H9 (cell line): ENCODE measurements around the gene CSNK1A1. TPM values are rescaled to one million over a fixed set of nuclear protein-coding genes. Genes with fewer than 3 reads are reported as not detected.

ENCODE experiments used
- DNase-seq: peaks from one replicate; pipeline ENCODE4 v3.0.0-alpha.2; 2017
- H2AFZ ChIP-seq: one replicate; pipeline ENCODE4 v1.6.1; 2013; ENCODE audit warnings: mild to moderate bottlenecking, low read length, control low read depth, moderate library complexity
- H2AK5ac ChIP-seq: 2 replicates; pipeline ENCODE4 v1.6.1; 2013; ENCODE audit warnings: low read length, control low read depth, mixed read lengths; ENCODE audit not compliant: insufficient read length
- H2BK120ac ChIP-seq: one replicate; pipeline ENCODE4 v1.6.1; 2013; ENCODE audit warnings: low read depth, mild to moderate bottlenecking, low read length, control low read depth, inconsistent platforms; ENCODE audit not compliant: poor library complexity, severe bottlenecking
- H2BK12ac ChIP-seq: 2 replicates; pipeline ENCODE4 v1.6.1; 2013; ENCODE audit warnings: low read length, control low read depth, mixed read lengths, low read depth; ENCODE audit not compliant: insufficient read length
- H2BK15ac ChIP-seq: 2 replicates; pipeline ENCODE4 v1.6.1; 2013; ENCODE audit warnings: low read depth, low read length, control low read depth
- H2BK20ac ChIP-seq: one replicate; pipeline ENCODE4 v1.6.1; 2013; ENCODE audit warnings: low read depth, mild to moderate bottlenecking, low read length, control low read depth, inconsistent platforms; ENCODE audit not compliant: poor library complexity, severe bottlenecking
- H2BK5ac ChIP-seq: 2 replicates; pipeline ENCODE4 v1.6.1; 2013; ENCODE audit warnings: low read length, control low read depth, mixed read lengths; ENCODE audit not compliant: insufficient read length
- H3K14ac ChIP-seq: 2 replicates; pipeline ENCODE4 v1.6.1; 2013; ENCODE audit warnings: low read length, control low read depth; ENCODE audit not compliant: insufficient read depth
- H3K18ac ChIP-seq: 2 replicates; pipeline ENCODE4 v1.6.1; 2013; ENCODE audit warnings: low read depth, mild to moderate bottlenecking, mixed read lengths, low read length, control low read depth; ENCODE audit not compliant: insufficient read length
- H3K23ac ChIP-seq: 2 replicates; pipeline ENCODE4 v1.6.1; 2013; ENCODE audit warnings: low read length, control low read depth, mixed read lengths, low read depth; ENCODE audit not compliant: insufficient read length
- H3K23me2 ChIP-seq: 2 replicates; pipeline ENCODE4 v1.6.1; 2013; ENCODE audit warnings: low read depth, mild to moderate bottlenecking, mixed read lengths, low read length, control low read depth; ENCODE audit not compliant: insufficient read length, poor library complexity, severe bottlenecking
- H3K27ac ChIP-seq: 2 replicates; pipeline ENCODE4 v1.5.1; 2013; ENCODE audit warnings: low read length, control low read depth, mixed read lengths, low read depth; ENCODE audit not compliant: insufficient read length
- H3K27me3 ChIP-seq: 2 replicates; pipeline ENCODE4 v1.6.1; 2013; ENCODE audit warnings: low read length, control low read depth, inconsistent platforms; ENCODE audit not compliant: insufficient read depth
- H3K4ac ChIP-seq: 2 replicates; pipeline ENCODE4 v1.6.1; 2013; ENCODE audit warnings: low read depth, mild to moderate bottlenecking, control low read depth, inconsistent platforms, low read length, moderate library complexity
- H3K4me1 ChIP-seq: 2 replicates; pipeline ENCODE4 v1.6.1; 2013; ENCODE audit warnings: low read length, control low read depth, inconsistent platforms; ENCODE audit not compliant: insufficient read depth
- H3K4me2 ChIP-seq: 2 replicates; pipeline ENCODE4 v1.6.1; 2013; ENCODE audit warnings: low read length, control low read depth, mixed read lengths; ENCODE audit not compliant: insufficient read length, insufficient read depth
- H3K56ac ChIP-seq: 2 replicates; pipeline ENCODE4 v1.6.1; 2013; ENCODE audit warnings: low read depth, mild to moderate bottlenecking, mixed read lengths, low read length, control low read depth; ENCODE audit not compliant: insufficient read length
- H3K79me1 ChIP-seq: 2 replicates; pipeline ENCODE4 v1.6.1; 2013; ENCODE audit warnings: low read depth, mild to moderate bottlenecking, moderate library complexity, low read length, control low read depth, inconsistent platforms; ENCODE audit not compliant: insufficient read depth, poor library complexity, severe bottlenecking
- H3K79me2 ChIP-seq: 2 replicates; pipeline ENCODE4 v1.6.1; 2013; ENCODE audit warnings: low read length, control low read depth, inconsistent platforms; ENCODE audit not compliant: insufficient read depth
- H3K9ac ChIP-seq: 2 replicates; pipeline ENCODE4 v1.6.1; 2013; ENCODE audit warnings: low read length, control low read depth, mixed read lengths; ENCODE audit not compliant: insufficient read length; ENCODE audit errors: extremely low read depth
- H3K9me3 ChIP-seq: one replicate; pipeline ENCODE4 v1.6.1; 2013; ENCODE audit warnings: low read depth, low read length, inconsistent platforms; ENCODE audit not compliant: control insufficient read depth
- H3T11ph ChIP-seq: one replicate; pipeline ENCODE4 v1.6.1; 2013; ENCODE audit warnings: mild to moderate bottlenecking, low read length, control low read depth, inconsistent platforms
- H4K20me1 ChIP-seq: one replicate; pipeline ENCODE4 v1.6.1; 2013; ENCODE audit not compliant: control insufficient read depth, insufficient read length, insufficient read depth
- H4K5ac ChIP-seq: 2 replicates; pipeline ENCODE4 v1.6.1; 2013; ENCODE audit warnings: low read depth, mild to moderate bottlenecking, mixed read lengths, low read length, control low read depth; ENCODE audit not compliant: insufficient read length
- H4K8ac ChIP-seq: replicated peaks from 2 replicates; pipeline ENCODE4 v1.6.1; 2013; ENCODE audit warnings: low read length, control low read depth, mixed read lengths, low read depth; ENCODE audit not compliant: insufficient read length
- H4K91ac ChIP-seq: 2 replicates; pipeline ENCODE4 v1.6.1; 2013; ENCODE audit warnings: low read depth, mild to moderate bottlenecking, moderate library complexity, mixed read lengths, low read length, control low read depth; ENCODE audit not compliant: insufficient read length
- H3K27ac Mint-ChIP-seq, 3 experiments: 2 replicates in 2 of 3; 3 replicates in 1 of 3; pipeline ENCODE4 v1.8.0; 2020 to 2021; ENCODE audit warnings: mixed read lengths in 3 of 3, mild to moderate bottlenecking in 1 of 3, moderate library complexity in 1 of 3
- H3K27me3 Mint-ChIP-seq: 2 replicates; pipeline ENCODE4 v1.8.0; 2021; ENCODE audit warnings: low read depth, mild to moderate bottlenecking, moderate library complexity, mixed read lengths
- H3K36me3 Mint-ChIP-seq, 3 experiments: 2 replicates in 2 of 3; 3 replicates in 1 of 3; pipeline ENCODE4 v1.8.0; 2020 to 2021; ENCODE audit warnings: low read depth in 3 of 3, mixed read lengths in 3 of 3; ENCODE audit not compliant: insufficient read depth in 1 of 3
- H3K4me1 Mint-ChIP-seq, 2 experiments: 2 replicates each; pipeline ENCODE4 v1.8.0; 2020; ENCODE audit warnings: mixed read lengths in 2 of 2
- H3K4me3 Mint-ChIP-seq, 2 experiments: 2 replicates in 1 of 2; 3 replicates in 1 of 2; pipeline ENCODE4 v1.8.0; 2020 to 2021; ENCODE audit warnings: mild to moderate bottlenecking in 2 of 2, mixed read lengths in 2 of 2, moderate library complexity in 1 of 2
- H3K9me3 Mint-ChIP-seq, 2 experiments: 2 replicates in 1 of 2; 3 replicates in 1 of 2; pipeline ENCODE4 v1.8.0; 2020; ENCODE audit warnings: mild to moderate bottlenecking in 2 of 2, mixed read lengths in 2 of 2, moderate library complexity in 1 of 2
- CTCF ChIP-seq: fragments of 200-600 bp; sonication (generic); conservative IDR thresholded peaks from 3 replicates; pipeline ENCODE4 v1.8.0; 2021; ENCODE audit warnings: antibody characterized with exemption, mild to moderate bottlenecking
- WGBS: extraction: QIAGEN DNeasy Blood & Tissue Kit; methylation state at CpG from one replicate; pipeline ENCODE4 v1.1.7; 2013; ENCODE audit warnings: missing lambda C conversion rate, low lambda C conversion rate, mixed read lengths; ENCODE audit not compliant: insufficient read length; ENCODE audit errors: extremely low coverage; 5-methylcytosine and 5-hydroxymethylcytosine counted together
- total RNA-seq: library from RNA; stranded (reverse); gene quantifications from 2 replicates; pipeline ENCODE4 v1.2.1, GENCODE V29; 2021

CSNK1A1 gene
- total RNA-seq, 1 experiment from 2014 or later = 310 TPM

GRCh38 chr5:149492781-149493180, 58.5 kb downstream of the CSNK1A1 start:
- DNase-seq = no peak
- peaks cover 24 to 26% of the 10 kb centered on the region in 2 experiments for H3K4me1 Mint-ChIP-seq
- Histone ChIP-seq H3K23ac (no peak overlapping the region), H3K23me2 (no peaks in the 10 kb centered on the region), H3K56ac (no peak overlapping the region), H3K9me3 (no peaks in the 10 kb centered on the region), H3K79me1 (no peaks in the 10 kb centered on the region), H3K18ac (no peak overlapping the region), H2BK20ac (no peak overlapping the region), H3K27me3 (no peaks in the 10 kb centered on the region), H3K4me2 (no peak overlapping the region), H2BK120ac (no peak overlapping the region), H3K79me2 (no peaks in the 10 kb centered on the region), H4K8ac (no peak overlapping the region), H2BK12ac (no peak overlapping the region), H3K4ac (no peak overlapping the region), H3K14ac (no peak overlapping the region), H3K9ac (no peak overlapping the region), H2AK5ac (no peak overlapping the region), H4K5ac (no peak overlapping the region), H2AFZ (no peak overlapping the region), H4K91ac (no peak overlapping the region), H3T11ph (no peak overlapping the region), H3K27ac (no peak overlapping the region), H4K20me1 (no peaks in the 10 kb centered on the region), H3K4me1 (peaks cover 5% of the 10 kb centered on the region; the same call in 1 of the 2 replicates), H2BK5ac (no peak overlapping the region), H2BK15ac (no peak overlapping the region)
- peaks cover under 1% of the 10 kb centered on the region; the same call in 1 of the 2 replicates for H3K27me3 Mint-ChIP-seq
- no peaks in the 10 kb centered on the region; a peak in 1 of 5 replicates for H3K9me3 Mint-ChIP-seq
- H3K36me3 Mint-ChIP-seq = peaks cover 3 to 36% (median 24%) of the 10 kb centered on the region in 3 experiments; a peak in 5 of 7 replicates
- H3K4me3 Mint-ChIP-seq = no peak overlapping the region
- H3K27ac Mint-ChIP-seq = peak overlapping the region in 1 of 3 experiments; percentile 12; a peak in 1 of 7 replicates
- no CpG with 5 or more reads among the region's 6 CpGs for WGBS
- TF ChIP-seq CTCF = no peak
